Keratinocyte (primary cell): Measurements from ENCODE around the gene C1QTNF5. TPM values are rescaled to one million over a fixed set of nuclear protein-coding genes. Genes with fewer than 3 reads are reported as not detected.

Experiments used
- DNase-seq: peaks from one replicate; pipeline ENCODE4 v3.0.0-alpha.2; 2011; ENCODE audit warnings: low read depth, missing footprints, low spot score
- FAIRE-seq: peaks from 2 replicates; lab custom pipeline; 2011; peaks lifted over from hg19 to GRCh38; lab: Jason Lieb, UNC
- H2AFZ ChIP-seq: 2 replicates; pipeline ENCODE4 v1.6.0; 2012; ENCODE audit warnings: low read length, control low read depth, inconsistent platforms; ENCODE audit not compliant: control insufficient read depth
- H3K27ac ChIP-seq: 2 replicates; pipeline ENCODE4 v1.5.1; 2011; ENCODE audit warnings: low read length; ENCODE audit not compliant: control insufficient read depth, insufficient read depth
- H3K27me3 ChIP-seq: 3 replicates; pipeline ENCODE4 v1.6.0; 2011; ENCODE audit warnings: low read length; ENCODE audit not compliant: control insufficient read depth, insufficient read depth; ENCODE audit errors: extremely low read depth
- H3K36me3 ChIP-seq, 2 experiments: 2 replicates in 1 of 2; 3 replicates in 1 of 2; pipeline ENCODE4 v1.5.1; 2011; ENCODE audit warnings: low read length in 2 of 2, mild to moderate bottlenecking in 1 of 2; ENCODE audit not compliant: control insufficient read depth in 2 of 2, insufficient read depth in 2 of 2; ENCODE audit errors: extremely low read depth in 1 of 2
- H3K4me1 ChIP-seq: 3 replicates; pipeline ENCODE4 v1.5.1; 2011; ENCODE audit warnings: low read length; ENCODE audit not compliant: control insufficient read depth, insufficient read depth; ENCODE audit errors: extremely low read depth
- H3K4me2 ChIP-seq: 3 replicates; pipeline ENCODE4 v1.6.0; 2011; ENCODE audit warnings: low read depth, low read length; ENCODE audit not compliant: control insufficient read depth, insufficient read depth; ENCODE audit errors: extremely low read depth
- H3K4me3 ChIP-seq, 3 experiments: fragments of 200-600 bp in 1 of 3; sonication (generic) in 1 of 3; 2 replicates in 2 of 3; 3 replicates in 1 of 3; pipeline ENCODE4 v1.5.1; 2011 to 2016; ENCODE audit warnings: low read length in 3 of 3, mild to moderate bottlenecking in 3 of 3, control low read depth in 2 of 3, inconsistent platforms in 1 of 3, low read depth in 1 of 3, mixed read lengths in 1 of 3, mixed run types in 1 of 3, moderate library complexity in 1 of 3; ENCODE audit not compliant: control insufficient read depth in 2 of 3, insufficient read depth in 2 of 3; ENCODE audit errors: extremely low read depth in 1 of 3
- H3K79me2 ChIP-seq: 2 replicates; pipeline ENCODE4 v1.6.0; 2012; ENCODE audit warnings: low read length; ENCODE audit not compliant: control insufficient read depth, insufficient read depth
- H3K9ac ChIP-seq: 3 replicates; pipeline ENCODE4 v1.6.0; 2011; ENCODE audit warnings: low read length; ENCODE audit not compliant: control insufficient read depth, insufficient read depth; ENCODE audit errors: extremely low read depth
- H3K9me1 ChIP-seq: 3 replicates; pipeline ENCODE4 v1.6.0; 2011; ENCODE audit warnings: low read length; ENCODE audit not compliant: control insufficient read depth, insufficient read depth; ENCODE audit errors: extremely low read depth
- H3K9me3 ChIP-seq: 2 replicates; pipeline ENCODE4 v1.5.1; 2012; ENCODE audit warnings: low read depth, low read length; ENCODE audit not compliant: control insufficient read depth
- H4K20me1 ChIP-seq: 3 replicates; pipeline ENCODE4 v1.6.0; 2011; ENCODE audit warnings: low read length; ENCODE audit not compliant: control insufficient read depth, insufficient read depth; ENCODE audit errors: extremely low read depth
- CTCF ChIP-seq, 3 experiments: IDR thresholded peaks in 1 of 3; conservative IDR thresholded peaks in 1 of 3; optimal IDR thresholded peaks in 1 of 3; 2 replicates in 2 of 3; 3 replicates in 1 of 3; pipeline versions ENCODE3 to v1.5.1; 2011; ENCODE audit warnings: low read length in 3 of 3, mild to moderate bottlenecking in 3 of 3, moderate library complexity in 2 of 3, control low read depth in 1 of 3, inconsistent platforms in 1 of 3; ENCODE audit not compliant: insufficient read depth in 2 of 3; ENCODE audit errors: extremely low read depth in 1 of 3
- EZH2 ChIP-seq: IDR thresholded peaks from one replicate; pipeline ENCODE4 v1.6.1; 2012; ENCODE audit warnings: inconsistent platforms, mild to moderate bottlenecking, low read length, moderate library complexity
- dilution Hi-C: fragments of 300-500 bp; cut with MboI; formaldehyde crosslinking; loops from one replicate; pipeline ENCODE4 v1.7.0; 2020; ENCODE audit warnings: low sequenced_read_pairs; ENCODE audit not compliant: extremely low pct_ligation_motif_present
- polyA plus RNA-seq, 5 experiments: library from polyadenylated mRNA; depleted of rRNA in 3 of 5; stranded (reverse) in 3 of 5; stranded (forward) in 1 of 5; unstranded in 1 of 5; fragments of >200 nt; gene quantifications; 1 replicate in 1 of 5; 2 replicates in 3 of 5; 3 replicates in 1 of 5; pipeline versions ENCODE4 v1.2.1 to v1.2.3, GENCODE V29; 2011 to 2012; ENCODE audit warnings: missing spikeins in 2 of 5, low read depth in 1 of 5, low replicate concordance in 1 of 5

C1QTNF5 gene
- polyA plus RNA-seq, 1 donor (not counting 4 experiments of a cell fraction or from before 2014, with no cell fraction given): not detected

GRCh38 chr11:119315131-119316015, 25.3 kb downstream of the C1QTNF5 start:
- H3K9ac ChIP-seq: no peak overlapping the region
- no peak overlapping the region for H3K27ac ChIP-seq
- peak overlapping the region; percentile 93 for H3K4me2 ChIP-seq
- H4K20me1 ChIP-seq: no peaks in the 10 kb centered on the region
- no peaks in the 10 kb centered on the region for H3K9me3 ChIP-seq
- DNase-seq: no peak
- peaks cover 6% of the 10 kb centered on the region for H3K27me3 ChIP-seq
- no peaks in the 10 kb centered on the region for H3K79me2 ChIP-seq
- peaks cover 0 to 2% of the 10 kb centered on the region in 2 experiments for H3K36me3 ChIP-seq
- TF ChIP-seq CTCF (optimal IDR thresholded peaks at IDR 0.05 in 1 of 3, IDR thresholded peaks at IDR 0.05 in 1 of 3, conservative IDR thresholded peaks at IDR 0.05 in 1 of 3; ENCODE audit: extremely low read depth in 1 of 3, insufficient read depth in 2 of 3, low read length in 3 of 3) (peak in 1 of 3 experiments; percentile 16), EZH2 (no peak)
- H2AFZ ChIP-seq: peak overlapping the region; percentile 47
- H3K4me3 ChIP-seq: peak overlapping the region; percentile 34 to 65 (median 64)
- H3K9me1 ChIP-seq: peaks cover 4% of the 10 kb centered on the region
- dilution Hi-C loops: no loop called here
- FAIRE-seq: no peak
- peaks cover 43% of the 10 kb centered on the region for H3K4me1 ChIP-seq

GRCh38 chr11:119314726-119315125, 26.0 kb downstream of the C1QTNF5 start:
- Histone ChIP-seq H2AFZ (no peak overlapping the region), H3K4me2 (no peak overlapping the region), H3K36me3 (peaks cover under 1 to 3% of the 10 kb centered on the region in 2 experiments), H3K27ac (no peak overlapping the region), H3K9me1 (peaks cover 4% of the 10 kb centered on the region), H3K9ac (no peak overlapping the region), H4K20me1 (no peaks in the 10 kb centered on the region), H3K79me2 (no peaks in the 10 kb centered on the region), H3K27me3 (peaks cover 6% of the 10 kb centered on the region), H3K4me1 (peaks cover 48% of the 10 kb centered on the region), H3K4me3 (no peak overlapping the region), H3K9me3 (no peaks in the 10 kb centered on the region)
- dilution Hi-C loops: no loop called here
- DNase-seq (no peak), FAIRE-seq (no peak)
- no peak for TF ChIP-seq CTCF (optimal IDR thresholded peaks at IDR 0.05 in 1 of 3, IDR thresholded peaks at IDR 0.05 in 1 of 3, conservative IDR thresholded peaks at IDR 0.05 in 1 of 3; ENCODE audit: extremely low read depth in 1 of 3, insufficient read depth in 2 of 3, low read length in 3 of 3)
- no peak for TF ChIP-seq EZH2
